Gastroesophageal sphincter (tissue), 4 donors: ENCODE data around the gene XIRP2. TPM values are rescaled to one million over a fixed set of nuclear protein-coding genes. Genes with fewer than 3 reads are reported as not detected.

Source experiments
- ATAC-seq: fragments of 150-250 bp; one replicate; pipeline ENCODE4 v1.9.1; 2016; ENCODE audit warnings: mild to moderate bottlenecking, moderate library complexity
- H3K27ac ChIP-seq, 4 donors: fragments of 200-600 bp; sonication (generic) in 3 of 4; 1 replicate in 3 of 4; 2 replicates in 1 of 4; pipeline ENCODE4 v1.5.1; 2016 to 2019
- H3K27me3 ChIP-seq: fragments of 200-600 bp; sonication (generic); one replicate; pipeline ENCODE4 v1.5.1; 2019
- H3K36me3 ChIP-seq, 2 donors: fragments of 200-600 bp; sonication (generic); one replicate each; pipeline ENCODE4 v1.5.1; 2019; ENCODE audit warnings: control low read depth in 1 of 2
- H3K4me1 ChIP-seq, 3 donors: fragments of 200-600 bp; sonication (generic); 1 replicate in 2 of 3; 2 replicates in 1 of 3; pipeline ENCODE4 v1.5.1; 2016 to 2019; ENCODE audit warnings: control low read depth in 2 of 3
- H3K4me3 ChIP-seq, 2 donors: fragments of 200-600 bp; sonication (generic); one replicate each; pipeline ENCODE4 v1.5.1; 2019; ENCODE audit warnings: mild to moderate bottlenecking in 1 of 2, moderate library complexity in 1 of 2
- H3K9me3 ChIP-seq, 3 donors: fragments of 200-600 bp; sonication (generic); one replicate each; pipeline ENCODE4 v1.5.1; 2017 to 2019; ENCODE audit warnings: control low read depth in 2 of 3
- EP300 ChIP-seq: sonication (generic); formaldehyde crosslinking; IDR thresholded peaks from one replicate; pipeline ENCODE4 v1.6.1; 2017; ENCODE audit warnings: antibody characterized with exemption, mild to moderate bottlenecking
- POLR2A ChIP-seq, 2 donors: fragments of 450-650 bp; IDR thresholded peaks; one replicate each; pipeline ENCODE4 v1.6.1; 2017; ENCODE audit warnings: antibody characterized with exemption in 2 of 2, mild to moderate bottlenecking in 2 of 2, moderate library complexity in 1 of 2
- POLR2AphosphoS5 ChIP-seq: sonication (generic); formaldehyde crosslinking; IDR thresholded peaks from one replicate; pipeline ENCODE4 v1.6.1; 2017; ENCODE audit warnings: antibody characterized with exemption
- WGBS, 2 donors: methylation state at CpG; one replicate each; pipeline ENCODE4 v1.1.5; 2018; ENCODE audit warnings: low coverage in 1 of 2; 5-methylcytosine and 5-hydroxymethylcytosine counted together
- total RNA-seq, 4 donors: library from RNA; depleted of rRNA; stranded (reverse); fragments of >200 nt; gene quantifications; one replicate each; pipeline ENCODE4 v1.1.0, GENCODE V29; 2016
- TF ChIP-seq, protein P1 (sequence below), 4 experiments: fragments of 200-600 bp in 2 of 4; fragments of 450-650 bp in 2 of 4; sonication (generic) in 1 of 4; IDR thresholded peaks; one replicate each; pipeline ENCODE4 v1.5.1; 2017 to 2019; ENCODE audit warnings: antibody characterized with exemption in 4 of 4, mild to moderate bottlenecking in 2 of 4, moderate library complexity in 2 of 4

Gene XIRP2
- total RNA-seq, 4 donors from 2014 or later = 0.19 TPM; not detected in 3

DNA sequence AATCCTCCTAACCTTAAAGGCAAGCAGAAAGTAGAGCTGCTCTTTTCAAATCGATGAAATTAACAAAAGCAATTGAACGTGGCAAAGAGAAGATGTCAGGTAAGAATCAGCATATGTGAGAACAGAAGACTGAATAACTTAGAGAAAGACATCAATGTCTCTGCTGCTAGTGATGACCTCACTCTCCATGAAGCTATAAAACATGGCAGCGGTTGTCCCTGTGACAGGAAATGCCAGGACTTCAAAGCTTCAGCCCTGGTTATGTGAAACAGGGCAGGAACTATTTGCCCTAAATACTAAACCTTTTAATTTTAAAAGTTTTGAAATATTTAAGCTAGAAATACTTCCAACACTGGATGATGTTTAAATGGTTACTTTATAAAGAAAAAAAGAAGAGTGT is 383.7 kb downstream of the XIRP2 start:
- Histone ChIP-seq H3K27me3 (no peaks in the 10 kb centered on the region), H3K4me3 (no peak overlapping the region), H3K27ac (no peak overlapping the region), H3K9me3 (peaks cover 0 to 9% (median 0%) of the 10 kb centered on the region in 3 donors), H3K4me1 (no peaks in the 10 kb centered on the region), H3K36me3 (no peaks in the 10 kb centered on the region)
- WGBS, 2 donors = 65 to 78% methylated on average over 3 of the region's 3 CpGs
- ATAC-seq = no peak
- TF ChIP-seq EP300 (no peak), POLR2A (IDR thresholded peaks at IDR 0.05) (no peak)

DNA sequence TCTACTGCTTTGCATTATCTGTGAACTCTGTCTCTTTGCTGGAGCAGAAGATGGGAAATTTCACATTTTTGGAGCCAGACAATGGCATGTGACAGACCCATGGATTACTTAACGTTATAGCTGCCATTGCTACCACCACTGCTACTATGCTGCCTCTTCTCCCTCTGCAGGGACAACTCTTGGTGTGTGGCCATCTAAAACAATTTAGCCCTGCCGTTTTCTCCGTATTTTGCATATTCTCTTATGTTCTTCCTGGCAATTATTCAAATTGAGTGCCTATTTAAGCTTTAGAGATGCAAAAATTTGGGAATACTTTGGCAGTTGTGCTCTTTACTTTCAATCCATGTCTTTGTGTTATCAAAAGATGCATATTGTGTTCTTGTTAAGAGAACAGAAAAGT is 386.8 kb downstream of the XIRP2 start:
- Histone ChIP-seq H3K4me3 (no peak overlapping the region), H3K4me1 (no peaks in the 10 kb centered on the region), H3K27ac (no peak overlapping the region), H3K9me3 (peaks cover 0 to 6% (median 0%) of the 10 kb centered on the region in 3 donors), H3K36me3 (no peaks in the 10 kb centered on the region), H3K27me3 (no peaks in the 10 kb centered on the region)
- 14 to 25% methylated on average over 2 to 3 of the region's 3 CpGs for WGBS, 2 donors
- TF ChIP-seq POLR2AphosphoS5 (no peak), POLR2A (IDR thresholded peaks at IDR 0.05) (no peak), EP300 (no peak)
- TF ChIP-seq, protein P1, sequence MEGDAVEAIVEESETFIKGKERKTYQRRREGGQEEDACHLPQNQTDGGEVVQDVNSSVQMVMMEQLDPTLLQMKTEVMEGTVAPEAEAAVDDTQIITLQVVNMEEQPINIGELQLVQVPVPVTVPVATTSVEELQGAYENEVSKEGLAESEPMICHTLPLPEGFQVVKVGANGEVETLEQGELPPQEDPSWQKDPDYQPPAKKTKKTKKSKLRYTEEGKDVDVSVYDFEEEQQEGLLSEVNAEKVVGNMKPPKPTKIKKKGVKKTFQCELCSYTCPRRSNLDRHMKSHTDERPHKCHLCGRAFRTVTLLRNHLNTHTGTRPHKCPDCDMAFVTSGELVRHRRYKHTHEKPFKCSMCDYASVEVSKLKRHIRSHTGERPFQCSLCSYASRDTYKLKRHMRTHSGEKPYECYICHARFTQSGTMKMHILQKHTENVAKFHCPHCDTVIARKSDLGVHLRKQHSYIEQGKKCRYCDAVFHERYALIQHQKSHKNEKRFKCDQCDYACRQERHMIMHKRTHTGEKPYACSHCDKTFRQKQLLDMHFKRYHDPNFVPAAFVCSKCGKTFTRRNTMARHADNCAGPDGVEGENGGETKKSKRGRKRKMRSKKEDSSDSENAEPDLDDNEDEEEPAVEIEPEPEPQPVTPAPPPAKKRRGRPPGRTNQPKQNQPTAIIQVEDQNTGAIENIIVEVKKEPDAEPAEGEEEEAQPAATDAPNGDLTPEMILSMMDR (IDR thresholded peaks at IDR 0.05) = no peak
- no peak for ATAC-seq

DNA sequence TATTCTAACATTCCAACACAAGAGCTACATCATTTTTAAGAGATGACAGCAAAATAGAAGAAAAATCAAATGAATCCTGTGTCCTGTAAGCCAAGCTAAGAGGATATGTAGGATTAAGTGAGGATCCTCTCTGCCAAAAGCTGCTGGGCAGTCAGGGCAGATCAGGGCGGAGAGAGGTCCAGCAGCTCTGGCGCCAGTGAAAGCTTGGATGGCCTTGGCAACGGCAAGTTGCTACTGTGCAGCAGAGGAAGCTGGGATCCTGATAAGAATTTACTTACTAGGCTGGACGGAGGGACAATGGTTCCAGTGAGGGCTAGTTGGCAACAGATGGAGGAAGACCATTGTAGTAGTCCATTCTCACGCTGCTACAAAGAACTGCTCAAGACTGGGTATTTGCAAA is 391.5 kb downstream of the XIRP2 start:
- H3K4me3 ChIP-seq = no peak overlapping the region
- no peaks in the 10 kb centered on the region for H3K36me3 ChIP-seq
- peaks cover 7% of the 10 kb centered on the region for H3K27me3 ChIP-seq
- H3K4me1 ChIP-seq = no peaks in the 10 kb centered on the region
- no peak for ATAC-seq
- no peak overlapping the region for H3K27ac ChIP-seq
- H3K9me3 ChIP-seq = peaks cover 0 to 6% (median 0%) of the 10 kb centered on the region in 3 donors
- 71 to 80% methylated on average over 1 to 5 of the region's 5 CpGs for WGBS, 2 donors
- TF ChIP-seq EP300 (no peak), POLR2AphosphoS5 (no peak), POLR2A (IDR thresholded peaks at IDR 0.05) (no peak)
- TF ChIP-seq, protein P1 (IDR thresholded peaks at IDR 0.05) = no peak

DNA sequence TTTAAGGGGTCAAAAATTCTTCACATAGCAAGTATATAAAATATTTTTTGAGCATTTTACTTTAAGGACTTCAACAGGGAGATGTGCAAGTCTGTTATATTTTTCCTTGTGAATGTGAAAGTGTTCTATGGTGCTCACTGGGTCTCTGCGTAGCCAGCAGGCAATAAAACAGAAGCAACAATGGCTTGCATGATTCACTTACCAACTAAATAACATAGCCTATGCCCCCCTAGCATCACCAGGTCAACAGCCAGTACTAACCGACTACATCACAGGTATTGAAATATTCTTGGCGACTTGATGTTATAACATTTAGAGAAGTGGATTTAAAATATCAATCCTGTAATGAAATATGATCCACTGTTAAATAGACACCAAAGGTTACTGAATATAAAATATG is 398.9 kb downstream of the XIRP2 start:
- no peaks in the 10 kb centered on the region for H3K36me3 ChIP-seq
- WGBS, 2 donors = 69% methylated on average over 3 of the region's 3 CpGs; no CpG with 5 or more reads in 1 of the 2 donors
- H3K27ac ChIP-seq = no peak overlapping the region
- H3K27me3 ChIP-seq = peaks cover 16% of the 10 kb centered on the region
- peaks cover 0 to 4% (median 0%) of the 10 kb centered on the region in 3 donors for H3K4me1 ChIP-seq
- H3K9me3 ChIP-seq = no peaks in the 10 kb centered on the region
- H3K4me3 ChIP-seq = no peak overlapping the region
- no peak for ATAC-seq
- TF ChIP-seq, protein P1 (IDR thresholded peaks at IDR 0.05) = no peak
- TF ChIP-seq POLR2AphosphoS5 = no peak
- no peak for TF ChIP-seq EP300
- TF ChIP-seq POLR2A (IDR thresholded peaks at IDR 0.05) = no peak

DNA sequence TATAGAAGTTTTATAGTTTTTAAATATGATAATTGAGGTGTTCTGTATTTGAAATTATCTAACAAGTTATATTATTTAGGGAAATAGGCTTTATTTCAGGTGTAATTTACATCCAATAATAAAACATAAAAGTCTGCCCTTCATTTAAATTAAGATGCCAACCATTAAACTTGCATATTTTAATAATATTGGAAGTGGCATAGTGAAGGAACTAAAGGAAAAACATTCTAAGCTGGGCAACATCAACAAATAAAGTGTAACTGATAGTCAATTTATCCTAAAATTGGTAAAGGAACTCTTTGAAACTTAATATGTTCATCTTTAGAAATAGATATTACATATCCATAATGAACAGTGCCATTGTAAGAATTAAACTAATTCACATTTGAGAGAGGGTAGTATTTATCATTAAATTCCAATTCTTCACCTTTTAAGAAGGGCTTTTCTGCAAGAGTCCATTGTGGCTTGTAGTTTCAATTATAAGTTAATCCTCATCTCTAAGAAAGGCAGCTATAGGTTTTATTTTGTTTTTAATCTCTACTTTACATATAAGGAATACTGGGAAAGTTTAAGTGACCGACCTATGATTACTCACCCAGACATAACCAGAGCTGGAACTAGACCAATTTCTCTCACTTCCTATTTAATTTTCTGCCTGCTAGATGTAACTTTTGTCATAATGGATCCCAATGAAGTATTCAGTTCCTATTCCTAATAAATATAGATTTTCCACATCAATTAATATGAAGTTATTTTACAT is 401.6 kb downstream of the XIRP2 start:
- TF ChIP-seq, protein P1 (IDR thresholded peaks at IDR 0.05) = no peak
- no peak for TF ChIP-seq POLR2A (IDR thresholded peaks at IDR 0.05)
- no peak for TF ChIP-seq EP300
- no peak for TF ChIP-seq POLR2AphosphoS5
- Histone ChIP-seq H3K27ac (no peak overlapping the region), H3K9me3 (no peaks in the 10 kb centered on the region), H3K4me1 (peaks cover 0 to 24% (median 9%) of the 10 kb centered on the region in 3 donors), H3K27me3 (peaks cover 25% of the 10 kb centered on the region), H3K36me3 (no peaks in the 10 kb centered on the region), H3K4me3 (no peak overlapping the region)
- WGBS, 2 donors = 56 to 78% methylated on average over 1 of the region's 1 CpG
- no peak for ATAC-seq
